OCI-LY1 (cell line): ENCODE data around the gene LARP4B.

Experiments
- H2AFZ ChIP-seq: fragments of 200-600 bp; sonication (generic), shearing (Covaris generic); 2 replicates; pipeline ENCODE4 v1.6.0; 2014; ENCODE audit warnings: antibody characterized with exemption, mild to moderate bottlenecking, low read length
- H3F3A ChIP-seq: fragments of 200-600 bp; sonication (generic), shearing (Covaris generic); 2 replicates; pipeline ENCODE4 v1.6.0; 2014; ENCODE audit warnings: mild to moderate bottlenecking, antibody characterized with exemption, low read length, moderate library complexity; ENCODE audit not compliant: insufficient read depth
- H3K27ac ChIP-seq: fragments of 200-600 bp; sonication (generic); 2 replicates; pipeline ENCODE4 v1.5.1; 2014; ENCODE audit warnings: low read length, mixed run types, mild to moderate bottlenecking, low read depth; ENCODE audit not compliant: poor library complexity, severe bottlenecking
- H3K27me3 ChIP-seq: fragments of 200-600 bp; sonication (generic); 2 replicates; pipeline ENCODE4 v1.6.0; 2014; ENCODE audit warnings: antibody characterized with exemption, mild to moderate bottlenecking, low read length, moderate library complexity; ENCODE audit not compliant: insufficient read depth
- H3K36me3 ChIP-seq: fragments of 200-600 bp; sonication (generic); 2 replicates; pipeline ENCODE4 v1.6.1; 2014; ENCODE audit warnings: mild to moderate bottlenecking, antibody characterized with exemption, low read length, moderate library complexity, mixed read lengths; ENCODE audit not compliant: insufficient read depth
- H3K4me1 ChIP-seq: fragments of 200-600 bp; sonication (generic); 2 replicates; pipeline ENCODE4 v1.5.1; 2014; ENCODE audit warnings: mild to moderate bottlenecking, low read length, moderate library complexity; ENCODE audit not compliant: insufficient read depth, severe bottlenecking
- H3K4me2 ChIP-seq: fragments of 200-600 bp; sonication (generic), shearing (Covaris generic); 2 replicates; pipeline ENCODE4 v1.6.1; 2014; ENCODE audit warnings: low read length
- H3K4me3 ChIP-seq: fragments of 200-600 bp; sonication (generic); 2 replicates; pipeline ENCODE4 v1.5.1; 2014; ENCODE audit warnings: low read length, low read depth, mild to moderate bottlenecking, mixed read lengths; ENCODE audit not compliant: poor library complexity, severe bottlenecking
- H3K79me2 ChIP-seq: fragments of 200-600 bp; shearing (Covaris generic); 2 replicates; pipeline ENCODE4 v1.6.1; 2016; ENCODE audit warnings: mixed run types, low read length, mixed read lengths; ENCODE audit not compliant: insufficient read depth
- H3K9ac ChIP-seq: fragments of 200-600 bp; sonication (generic), shearing (Covaris generic); 2 replicates; pipeline ENCODE4 v1.6.1; 2014; ENCODE audit warnings: mild to moderate bottlenecking, low read length, mixed read lengths
- H3K9me2 ChIP-seq: fragments of 200-600 bp; sonication (generic), shearing (Covaris generic); 2 replicates; pipeline ENCODE4 v1.6.1; 2014; ENCODE audit warnings: low read depth, mild to moderate bottlenecking, low read length, mixed read lengths
- H3K9me3 ChIP-seq: fragments of 200-600 bp; shearing (Covaris generic); 2 replicates; pipeline ENCODE4 v1.6.1; 2014; ENCODE audit warnings: low read length, mixed read lengths
- H4K20me1 ChIP-seq: fragments of 200-600 bp; sonication (generic), shearing (Covaris generic); 2 replicates; pipeline ENCODE4 v1.6.0; 2016; ENCODE audit warnings: mild to moderate bottlenecking, low read length; ENCODE audit not compliant: insufficient read depth
- CTCF ChIP-seq: fragments of 200-600 bp; sonication (generic), shearing (Covaris generic); IDR thresholded peaks from 2 replicates; pipeline ENCODE4 v1.5.1; 2017; ENCODE audit warnings: mild to moderate bottlenecking, antibody characterized with exemption, low read length, moderate library complexity, mixed read lengths
- EZH2 ChIP-seq: fragments of 200-600 bp; sonication (generic), shearing (Covaris generic); IDR thresholded peaks from 2 replicates; pipeline ENCODE4 v1.8.0; 2017; ENCODE audit warnings: borderline replicate concordance, mixed run types, mild to moderate bottlenecking, antibody characterized with exemption, low read length, moderate library complexity, mixed read lengths

The LARP4B gene

GRCh38 chr10:955127-955819, 23.8 kb upstream of the LARP4B start:
- Histone ChIP-seq H3K9ac (no peak overlapping the region), H3K79me2 (no peaks in the 10 kb centered on the region), H3K36me3 (no peaks in the 10 kb centered on the region), H4K20me1 (no peaks in the 10 kb centered on the region), H2AFZ (no peak overlapping the region), H3K9me2 (no peaks in the 10 kb centered on the region), H3K4me1 (no peaks in the 10 kb centered on the region), H3K27me3 (no peaks in the 10 kb centered on the region; the same call in 1 of the 2 replicates), H3K27ac (no peak overlapping the region), H3F3A (no peaks in the 10 kb centered on the region), H3K4me3 (no peak overlapping the region), H3K4me2 (no peak overlapping the region), H3K9me3 (no peaks in the 10 kb centered on the region)
- TF ChIP-seq EZH2 (no peak), CTCF (no peak)

- no peaks in the 10 kb centered on the region for H3F3A ChIP-seq
- peaks cover 7% of the 10 kb centered on the region for H3K4me1 ChIP-seq
- no peak overlapping the region for H3K27ac ChIP-seq
- H3K9me3 ChIP-seq: no peaks in the 10 kb centered on the region
- no peaks in the 10 kb centered on the region for H4K20me1 ChIP-seq
- H3K9ac ChIP-seq: no peak overlapping the region
- H2AFZ ChIP-seq: no peak overlapping the region
- no peaks in the 10 kb centered on the region for H3K9me2 ChIP-seq
- no peak overlapping the region for H3K4me3 ChIP-seq
- no peaks in the 10 kb centered on the region for H3K36me3 ChIP-seq
- H3K4me2 ChIP-seq: no peak overlapping the region
- H3K27me3 ChIP-seq: no peaks in the 10 kb centered on the region
- H3K79me2 ChIP-seq: no peaks in the 10 kb centered on the region
- TF ChIP-seq CTCF (no peak), EZH2 (no peak)
Observed at GRCh38 chr10:954396-954795, 22.9 kb upstream of the LARP4B start.

GRCh38 chr10:953836-954235, 22.3 kb upstream of the LARP4B start:
- no peak for TF ChIP-seq EZH2
- TF ChIP-seq CTCF: no peak
- Histone ChIP-seq H3K79me2 (no peaks in the 10 kb centered on the region), H4K20me1 (no peaks in the 10 kb centered on the region), H3K27me3 (no peaks in the 10 kb centered on the region), H3K27ac (no peak overlapping the region), H3K9ac (no peak overlapping the region), H3K4me3 (no peak overlapping the region), H3K9me2 (no peaks in the 10 kb centered on the region), H3K4me1 (peaks cover 8% of the 10 kb centered on the region), H3F3A (no peaks in the 10 kb centered on the region), H2AFZ (no peak overlapping the region), H3K9me3 (no peaks in the 10 kb centered on the region), H3K4me2 (no peak overlapping the region), H3K36me3 (no peaks in the 10 kb centered on the region)
